Measurements from ENCODE around the gene MRM3. TPM values are rescaled to one million over a fixed set of nuclear protein-coding genes. Genes with fewer than 3 reads are reported as not detected.
A peak's percentile ranks its signal among the peaks of the same experiment; 100 is the strongest.
"Not testable (repeated sequence)": the region's sequence is repeated elsewhere in the genome, so short reads cannot be mapped to it uniquely, and the experiment has no call there.

The MRM3 gene
- total RNA-seq, 1 experiment from 2014 or later: 23.9 TPM

DNA sequence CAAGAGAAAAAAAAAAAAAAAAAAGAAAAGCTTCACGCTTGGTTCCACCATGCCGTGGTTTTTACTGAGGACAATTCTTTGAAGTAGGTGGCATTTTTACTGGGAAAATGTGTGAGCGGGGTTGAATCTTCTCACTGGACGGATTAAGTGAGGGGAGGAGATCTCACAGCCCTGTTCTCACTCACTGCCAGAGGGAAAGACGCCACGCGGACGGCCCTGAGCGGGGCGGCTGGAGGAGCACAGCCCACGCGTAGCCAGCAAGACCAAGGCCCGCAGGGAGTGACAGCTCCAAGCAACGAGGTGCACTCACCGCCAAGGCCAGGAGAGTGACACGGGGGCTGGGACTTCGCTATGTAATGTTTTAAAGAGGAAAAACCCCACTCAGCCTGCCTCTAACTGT, 43.1 kb downstream of the MRM3 start:
- DNase-seq (ENCODE audit: low read depth): no peak

DNA sequence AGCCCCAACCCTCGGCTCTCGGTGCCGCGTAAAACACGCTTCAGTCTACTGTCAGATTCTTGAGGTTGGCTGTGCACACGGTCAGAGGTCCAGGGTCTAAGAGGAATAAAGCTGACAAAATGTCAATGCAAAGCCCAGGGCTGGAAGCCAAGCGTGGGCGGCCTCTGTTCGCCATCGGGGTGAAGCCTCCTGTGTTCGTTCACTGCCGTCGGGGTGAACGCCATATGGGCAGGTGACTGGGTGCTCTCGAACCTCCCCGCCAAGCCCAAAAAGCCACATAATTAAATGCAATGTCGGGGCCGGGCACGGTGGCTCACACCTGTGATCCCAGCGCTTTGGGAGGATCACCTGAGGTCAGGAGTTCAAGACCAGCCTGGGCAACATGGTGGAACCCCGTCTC, 44.6 kb downstream of the MRM3 start:
- no peak for DNase-seq (ENCODE audit: low read depth)

DNA sequence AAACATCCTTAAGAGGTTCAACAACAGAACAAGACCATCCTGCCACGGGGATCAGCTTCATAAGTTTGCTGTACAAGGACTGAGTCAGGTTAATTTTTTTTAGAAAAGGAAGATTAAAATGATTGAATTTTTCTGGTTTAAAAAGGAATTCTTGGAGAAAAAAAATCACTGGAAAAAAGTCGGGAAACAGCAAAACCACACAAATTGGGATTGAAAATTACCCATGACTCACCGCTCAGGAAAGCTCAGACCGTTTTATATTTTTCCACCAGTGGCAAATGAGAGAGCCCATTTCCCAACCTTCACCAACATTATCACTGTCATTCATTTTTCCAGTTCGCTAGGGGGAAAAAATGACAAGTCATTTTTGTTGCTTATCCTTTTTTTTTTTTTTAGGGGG, 46.6 kb downstream of the MRM3 start:
- DNase-seq (ENCODE audit: low read depth): peak; percentile 26

GRCh38 chr17:829614-830013, 47.5 kb downstream of the MRM3 start:
- not testable (repeated sequence) for DNase-seq (ENCODE audit: low read depth)

DNA sequence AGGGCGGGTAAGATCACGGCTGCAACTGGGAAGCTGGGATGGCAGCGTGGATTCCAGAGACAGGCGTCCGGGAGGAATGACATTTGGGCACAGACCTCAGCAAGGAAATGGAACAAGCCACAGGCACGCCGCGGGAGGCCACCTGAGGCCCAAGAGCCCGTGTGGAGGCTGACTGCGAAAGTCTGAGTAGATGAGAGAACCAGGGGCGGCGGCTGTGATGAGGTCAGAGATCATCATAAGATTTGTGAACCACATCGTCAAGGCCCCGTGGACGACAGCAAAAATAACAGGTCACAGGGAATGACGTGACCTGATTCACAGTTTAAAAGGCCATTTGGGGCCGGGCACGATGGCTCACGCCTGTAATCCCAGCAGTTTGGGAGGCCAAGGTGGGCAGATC, 48.2 kb downstream of the MRM3 start:
- no peak for DNase-seq (ENCODE audit: low read depth)

- no peak for DNase-seq (ENCODE audit: low read depth)
These were observed 48.8 kb downstream of the MRM3 start for GRCh38 chr17:830950-831349.

- DNase-seq (ENCODE audit: low read depth): no peak
These were observed 52.0 kb downstream of the MRM3 start for GRCh38 chr17:834136-834535.

DNA sequence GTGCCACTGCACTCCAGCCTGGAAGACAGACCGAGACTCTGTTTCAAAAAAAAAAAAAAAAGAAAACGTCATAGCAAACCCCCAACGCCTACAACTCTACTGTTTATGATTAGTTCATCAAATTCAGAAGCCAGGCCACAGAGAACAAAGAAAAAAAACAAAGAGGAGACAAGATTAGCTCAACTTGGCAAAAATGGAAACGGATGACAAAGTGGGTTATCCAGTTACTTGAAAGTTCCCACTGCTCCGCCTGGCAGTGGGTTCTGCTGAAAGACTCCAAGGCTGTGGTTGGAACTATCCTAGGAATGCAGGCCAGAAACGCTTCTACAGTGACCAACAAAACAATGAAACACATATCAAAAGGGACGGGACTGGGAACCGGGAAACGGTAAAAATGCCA, 53.1 kb downstream of the MRM3 start:
- peak; percentile 98 for DNase-seq (ENCODE audit: low read depth)

DNA sequence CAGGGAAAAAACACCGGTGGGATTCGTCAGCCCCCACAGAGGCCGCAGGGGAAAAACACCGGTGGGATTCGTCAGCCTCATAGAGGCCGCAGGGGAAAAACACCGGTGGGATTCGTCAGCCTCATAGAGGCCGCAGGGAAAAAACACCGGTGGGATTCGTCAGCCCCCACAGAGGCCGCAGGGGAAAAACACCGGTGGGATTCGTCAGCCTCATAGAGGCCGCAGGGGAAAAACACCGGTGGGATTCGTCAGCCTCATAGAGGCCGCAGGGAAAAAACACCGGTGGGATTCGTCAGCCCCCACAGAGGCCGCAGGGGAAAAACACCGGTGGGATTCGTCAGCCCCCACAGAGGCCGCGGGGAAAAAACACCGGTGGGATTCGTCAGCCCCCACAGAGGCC, 53.6 kb downstream of the MRM3 start:
- not testable (repeated sequence) for DNase-seq (ENCODE audit: low read depth)

- DNase-seq (ENCODE audit: low read depth): peak; percentile 61
These were observed 54.0 kb downstream of the MRM3 start for GRCh38 chr17:836151-836550.

DNA sequence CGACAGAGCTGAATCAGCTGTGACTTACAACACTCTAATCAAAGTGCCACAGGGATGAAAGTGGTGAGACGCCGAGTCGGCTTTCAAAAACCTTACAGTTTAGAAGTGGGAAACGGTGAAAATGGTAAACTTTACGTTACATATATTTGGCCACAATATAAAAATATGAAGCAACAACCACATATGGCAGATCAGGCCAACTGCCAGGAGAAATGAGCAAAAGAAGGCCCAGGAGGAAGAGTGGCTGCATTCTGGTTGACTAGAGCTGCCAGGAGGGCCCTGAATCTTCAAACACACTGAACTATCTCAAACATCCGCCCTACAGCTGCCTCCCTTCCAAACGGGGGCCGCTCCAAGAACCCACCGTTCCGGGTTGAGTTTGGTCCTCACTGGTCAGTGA, 56.3 kb downstream of the MRM3 start:
- DNase-seq (ENCODE audit: low read depth): no peak

DNA sequence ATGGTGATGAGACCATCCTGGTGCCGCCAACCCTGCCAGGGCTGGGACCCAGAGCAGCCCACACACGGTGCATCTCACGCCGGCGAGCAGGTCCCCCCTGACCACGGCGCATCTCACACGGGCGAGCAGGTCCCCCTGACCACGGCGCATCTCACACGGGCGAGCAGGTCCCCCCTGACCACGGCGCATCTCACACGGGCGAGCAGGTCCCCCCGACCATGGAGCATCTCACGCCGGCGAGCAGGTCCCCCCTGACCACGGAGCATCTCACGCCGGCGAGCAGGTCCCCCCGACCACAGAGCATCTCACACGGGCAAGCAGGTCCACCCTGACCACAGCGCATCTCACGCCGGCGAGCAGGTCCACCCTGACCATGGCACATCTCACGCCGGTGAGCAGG, 59.2 kb downstream of the MRM3 start:
- no peak for DNase-seq (ENCODE audit: low read depth)

Other genes with a start within 250 kb of the MRM3 start
- 9.0 and 15.8 TPM in 2 replicates for gene VPS53, start 67.5 kb upstream of the MRM3 start, total RNA-seq (2014; rRNA removed)
- 20.7 and 22.7 TPM in 2 replicates for gene TLCD3A, start 49.8 kb upstream of the MRM3 start, total RNA-seq (2014; rRNA removed)
- gene GEMIN4, start 30.1 kb upstream of the MRM3 start, total RNA-seq (2014; rRNA removed): 20.5 and 23.0 TPM in 2 replicates
- 88.9 and 104 TPM in 2 replicates for gene GLOD4, start 73 bp upstream of the MRM3 start, total RNA-seq (2014; rRNA removed)
- 9.6 and 12.9 TPM in 2 replicates for gene NXN, start 197.4 kb downstream of the MRM3 start, total RNA-seq (2014; rRNA removed)
- gene TIMM22, start 214.8 kb downstream of the MRM3 start, total RNA-seq (2014; rRNA removed): 24.6 and 29.2 TPM in 2 replicates